Astrocyte (in vitro differentiated cells and primary cell): ENCODE results near the gene EGFLAM. TPM values are rescaled to one million over a fixed set of nuclear protein-coding genes. Genes with fewer than 3 reads are reported as not detected.
A peak's percentile ranks its signal among the peaks of the same experiment; 100 is the strongest.

Source experiments
- DNase-seq: peaks from one replicate; pipeline ENCODE4 v3.0.0-alpha.2; 2010; ENCODE audit warnings: low read depth
- FAIRE-seq: peaks from 2 replicates; lab custom pipeline; 2011; peaks lifted over from hg19 to GRCh38; lab: Jason Lieb, UNC
- H2AFZ ChIP-seq: 2 replicates; pipeline ENCODE4 v1.6.0; 2012; ENCODE audit warnings: low read depth, low read length, inconsistent platforms
- H3K27ac ChIP-seq: 2 replicates; pipeline ENCODE4 v1.5.1; 2011; ENCODE audit warnings: low read depth, low read length, inconsistent platforms
- H3K27me3 ChIP-seq: 2 replicates; pipeline ENCODE4 v1.6.0; 2011; ENCODE audit warnings: low read length, inconsistent platforms; ENCODE audit not compliant: insufficient read depth
- H3K36me3 ChIP-seq: 2 replicates; pipeline ENCODE4 v1.5.1; 2011; ENCODE audit warnings: low read length, inconsistent platforms; ENCODE audit not compliant: insufficient read depth
- H3K4me1 ChIP-seq: 2 replicates; pipeline ENCODE4 v1.5.1; 2011; ENCODE audit warnings: low read length, inconsistent platforms; ENCODE audit not compliant: insufficient read depth
- H3K4me2 ChIP-seq: 2 replicates; pipeline ENCODE4 v1.6.0; 2012; ENCODE audit warnings: low read length, inconsistent platforms
- H3K4me3 ChIP-seq: 2 replicates; pipeline ENCODE4 v1.5.1; 2011; ENCODE audit warnings: low read depth, mild to moderate bottlenecking, low read length, inconsistent platforms; ENCODE audit not compliant: insufficient read depth
- H3K79me2 ChIP-seq: 2 replicates; pipeline ENCODE4 v1.6.0; 2012; ENCODE audit warnings: mild to moderate bottlenecking, low read length, inconsistent platforms; ENCODE audit not compliant: insufficient read depth
- H3K9ac ChIP-seq: 2 replicates; pipeline ENCODE4 v1.6.0; 2012; ENCODE audit warnings: mild to moderate bottlenecking, low read length, inconsistent platforms
- H3K9me3 ChIP-seq: 2 replicates; pipeline ENCODE4 v1.5.1; 2012; ENCODE audit warnings: low read depth, mild to moderate bottlenecking, low read length, inconsistent platforms; ENCODE audit not compliant: insufficient read depth
- H4K20me1 ChIP-seq: 2 replicates; pipeline ENCODE4 v1.6.0; 2012; ENCODE audit warnings: low read length, inconsistent platforms; ENCODE audit not compliant: insufficient read depth
- H3K27ac Mint-ChIP-seq: one replicate; pipeline ENCODE4 v1.8.0; 2021; ENCODE audit warnings: mild to moderate bottlenecking, mixed read lengths; ENCODE audit not compliant: unreplicated experiment
- H3K27me3 Mint-ChIP-seq: one replicate; pipeline ENCODE4 v1.8.0; 2021; ENCODE audit warnings: low read depth, mixed read lengths; ENCODE audit not compliant: unreplicated experiment
- H3K36me3 Mint-ChIP-seq: one replicate; pipeline ENCODE4 v1.8.0; 2021; ENCODE audit warnings: low read depth, mixed read lengths; ENCODE audit not compliant: unreplicated experiment
- H3K4me1 Mint-ChIP-seq: one replicate; pipeline ENCODE4 v1.8.0; 2021; ENCODE audit warnings: low read depth, mixed read lengths; ENCODE audit not compliant: unreplicated experiment
- H3K4me3 Mint-ChIP-seq: one replicate; pipeline ENCODE4 v1.8.0; 2021; ENCODE audit warnings: mild to moderate bottlenecking, moderate library complexity, mixed read lengths; ENCODE audit not compliant: unreplicated experiment
- H3K9me3 Mint-ChIP-seq: one replicate; pipeline ENCODE4 v1.8.0; 2021; ENCODE audit warnings: mild to moderate bottlenecking, mixed read lengths; ENCODE audit not compliant: unreplicated experiment
- EZH2 ChIP-seq: IDR thresholded peaks from 2 replicates; pipeline ENCODE4 v1.6.1; 2012; ENCODE audit warnings: mild to moderate bottlenecking, low read length, inconsistent platforms; ENCODE audit not compliant: insufficient read depth
- total RNA-seq: library from RNA; stranded (reverse); gene quantifications from 2 replicates; pipeline ENCODE4 v1.2.1, GENCODE V29; 2021
- TF ChIP-seq, protein P1 (sequence below): IDR thresholded peaks from 2 replicates; pipeline ENCODE4 v1.5.1; 2011; ENCODE audit warnings: low read depth, mild to moderate bottlenecking, inconsistent platforms, low read length, moderate library complexity; ENCODE audit not compliant: insufficient read depth

Gene EGFLAM
- total RNA-seq, 1 donor from 2014 or later = 1.0 TPM

- FAIRE-seq (no peak), DNase-seq (no peak)
- Histone ChIP-seq H3K4me3 (no peak overlapping the region), H3K27me3 (peaks cover 13% of the 10 kb centered on the region), H3K36me3 (no peaks in the 10 kb centered on the region), H3K79me2 (no peaks in the 10 kb centered on the region), H2AFZ (no peak overlapping the region), H4K20me1 (no peaks in the 10 kb centered on the region), H3K9ac (no peak overlapping the region), H3K27ac (no peak overlapping the region), H3K4me2 (no peak overlapping the region), H3K9me3 (no peaks in the 10 kb centered on the region), H3K4me1 (no peaks in the 10 kb centered on the region)
- Mint-ChIP-seq H3K36me3 (no peaks in the 10 kb centered on the region), H3K27ac (no peak overlapping the region), H3K27me3 (peaks cover 28% of the 10 kb centered on the region), H3K9me3 (peaks cover 2% of the 10 kb centered on the region), H3K4me1 (peaks cover 8% of the 10 kb centered on the region), H3K4me3 (no peak overlapping the region)
- TF ChIP-seq, protein P1, sequence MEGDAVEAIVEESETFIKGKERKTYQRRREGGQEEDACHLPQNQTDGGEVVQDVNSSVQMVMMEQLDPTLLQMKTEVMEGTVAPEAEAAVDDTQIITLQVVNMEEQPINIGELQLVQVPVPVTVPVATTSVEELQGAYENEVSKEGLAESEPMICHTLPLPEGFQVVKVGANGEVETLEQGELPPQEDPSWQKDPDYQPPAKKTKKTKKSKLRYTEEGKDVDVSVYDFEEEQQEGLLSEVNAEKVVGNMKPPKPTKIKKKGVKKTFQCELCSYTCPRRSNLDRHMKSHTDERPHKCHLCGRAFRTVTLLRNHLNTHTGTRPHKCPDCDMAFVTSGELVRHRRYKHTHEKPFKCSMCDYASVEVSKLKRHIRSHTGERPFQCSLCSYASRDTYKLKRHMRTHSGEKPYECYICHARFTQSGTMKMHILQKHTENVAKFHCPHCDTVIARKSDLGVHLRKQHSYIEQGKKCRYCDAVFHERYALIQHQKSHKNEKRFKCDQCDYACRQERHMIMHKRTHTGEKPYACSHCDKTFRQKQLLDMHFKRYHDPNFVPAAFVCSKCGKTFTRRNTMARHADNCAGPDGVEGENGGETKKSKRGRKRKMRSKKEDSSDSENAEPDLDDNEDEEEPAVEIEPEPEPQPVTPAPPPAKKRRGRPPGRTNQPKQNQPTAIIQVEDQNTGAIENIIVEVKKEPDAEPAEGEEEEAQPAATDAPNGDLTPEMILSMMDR = no peak
- no peak for TF ChIP-seq EZH2
These were observed 142.0 kb downstream of the EGFLAM start for GRCh38 chr5:38400365-38400764.

- Histone ChIP-seq H2AFZ (no peak overlapping the region), H3K4me3 (no peak overlapping the region), H3K9ac (no peak overlapping the region), H3K27ac (no peak overlapping the region), H3K9me3 (no peaks in the 10 kb centered on the region), H3K4me2 (no peak overlapping the region), H3K27me3 (peaks cover 10% of the 10 kb centered on the region), H4K20me1 (no peaks in the 10 kb centered on the region), H3K4me1 (no peaks in the 10 kb centered on the region), H3K79me2 (no peaks in the 10 kb centered on the region), H3K36me3 (no peaks in the 10 kb centered on the region)
- DNase-seq (no peak), FAIRE-seq (no peak)
- H3K27me3 Mint-ChIP-seq = peaks cover 22% of the 10 kb centered on the region
- no peak overlapping the region for H3K4me3 Mint-ChIP-seq
- TF ChIP-seq, protein P1 = no peak
- TF ChIP-seq EZH2 = no peak
- H3K9me3 Mint-ChIP-seq = peaks cover 7% of the 10 kb centered on the region
- peaks cover 8% of the 10 kb centered on the region for H3K4me1 Mint-ChIP-seq
- no peaks in the 10 kb centered on the region for H3K36me3 Mint-ChIP-seq
- no peak overlapping the region for H3K27ac Mint-ChIP-seq
These were observed 142.8 kb downstream of the EGFLAM start for GRCh38 chr5:38401145-38401544.

DNA sequence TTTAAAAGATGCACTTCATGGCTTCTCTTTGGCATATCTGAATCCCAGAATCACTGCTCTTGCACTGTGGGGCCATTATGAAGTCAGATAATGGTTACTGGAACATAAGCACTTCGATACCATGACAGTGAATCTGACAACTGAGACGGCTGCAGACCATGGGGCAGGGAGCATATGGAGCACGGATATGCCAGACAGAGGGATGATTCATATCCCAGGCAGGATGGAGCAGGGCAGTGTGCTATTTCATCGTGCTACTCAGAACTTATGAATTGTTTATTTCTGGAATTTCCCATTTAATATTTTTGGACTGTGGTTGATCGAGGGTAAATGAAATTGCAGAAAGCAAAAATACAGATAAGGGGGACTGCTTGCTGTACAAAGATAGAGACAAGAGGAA is 145.0 kb downstream of the EGFLAM start:
- H3K4me1 ChIP-seq = no peaks in the 10 kb centered on the region
- peaks cover 10% of the 10 kb centered on the region for H3K27me3 ChIP-seq
- H3K27ac ChIP-seq = no peak overlapping the region
- Mint-ChIP-seq H3K27me3 (peaks cover 27% of the 10 kb centered on the region), H3K36me3 (no peaks in the 10 kb centered on the region), H3K4me3 (no peak overlapping the region), H3K9me3 (peaks cover 10% of the 10 kb centered on the region), H3K4me1 (peaks cover 8% of the 10 kb centered on the region), H3K27ac (no peak overlapping the region)
- H3K79me2 ChIP-seq = no peaks in the 10 kb centered on the region
- H4K20me1 ChIP-seq = no peaks in the 10 kb centered on the region
- DNase-seq = peak; percentile 18
- no peaks in the 10 kb centered on the region for H3K9me3 ChIP-seq
- H3K9ac ChIP-seq = no peak overlapping the region
- H3K36me3 ChIP-seq = no peaks in the 10 kb centered on the region
- FAIRE-seq = no peak
- TF ChIP-seq, protein P1 = no peak
- TF ChIP-seq EZH2 = no peak
- H3K4me3 ChIP-seq = no peak overlapping the region
- H2AFZ ChIP-seq = no peak overlapping the region
- no peak overlapping the region for H3K4me2 ChIP-seq
